GM23338 (cell line): Measurements from ENCODE around the gene BBS1. TPM values are rescaled to one million over a fixed set of nuclear protein-coding genes. Genes with fewer than 3 reads are reported as not detected.

Experiments
- ATAC-seq: fragments of 200-7000 bp; cut with Tn5 transposase; 3 replicates; pipeline ENCODE4 v1.9.1; 2020
- DNase-seq: peaks from one replicate; pipeline ENCODE4 v3.0.0-alpha.2; 2015; ENCODE audit warnings: low spot score
- H2AFZ ChIP-seq: fragments of 200-600 bp; sonication (generic); 2 replicates; pipeline ENCODE4 v1.8.0; 2016; ENCODE audit warnings: antibody characterized with exemption, mild to moderate bottlenecking, moderate library complexity
- H3F3A ChIP-seq: fragments of 200-600 bp; sonication (generic); replicated peaks from 2 replicates; pipeline ENCODE4 v1.8.0; 2017; ENCODE audit warnings: antibody characterized with exemption, mixed run types, low read depth
- H3K27ac ChIP-seq: fragments of 200-600 bp; sonication (generic); 2 replicates; pipeline ENCODE4 v1.6.1; 2016; ENCODE audit warnings: low read depth
- H3K27me3 ChIP-seq: fragments of 200-600 bp; sonication (generic); 2 replicates; pipeline ENCODE4 v1.8.0; 2016; ENCODE audit warnings: mild to moderate bottlenecking, mixed run types, moderate library complexity; ENCODE audit not compliant: insufficient read depth
- H3K36me3 ChIP-seq: fragments of 200-600 bp; sonication (generic); 2 replicates; pipeline ENCODE4 v1.8.0; 2016; ENCODE audit warnings: mild to moderate bottlenecking; ENCODE audit not compliant: insufficient read depth
- H3K4me1 ChIP-seq: fragments of 200-600 bp; sonication (generic); 2 replicates; pipeline ENCODE4 v1.8.0; 2016; ENCODE audit warnings: mild to moderate bottlenecking, moderate library complexity; ENCODE audit not compliant: insufficient read depth
- H3K4me2 ChIP-seq: fragments of 200-600 bp; sonication (generic); 2 replicates; pipeline ENCODE4 v1.7.1; 2017; ENCODE audit warnings: mixed run types
- H3K4me3 ChIP-seq: fragments of 200-600 bp; sonication (generic); 2 replicates; pipeline ENCODE4 v1.6.1; 2016; ENCODE audit warnings: mixed run types
- H3K79me2 ChIP-seq: fragments of 200-600 bp; sonication (generic); replicated peaks from 2 replicates; pipeline ENCODE4 v1.8.0; 2017; ENCODE audit warnings: mild to moderate bottlenecking; ENCODE audit not compliant: insufficient read depth
- H3K9me2 ChIP-seq: fragments of 200-600 bp; sonication (generic); 2 replicates; pipeline ENCODE4 v1.8.0; 2017; ENCODE audit not compliant: insufficient read depth
- H4K20me1 ChIP-seq: fragments of 200-600 bp; sonication (generic); replicated peaks from 2 replicates; pipeline ENCODE4 v1.8.0; 2017; ENCODE audit warnings: mild to moderate bottlenecking; ENCODE audit not compliant: insufficient read depth
- H3K27ac Mint-ChIP-seq: 2 replicates; pipeline ENCODE4 v1.8.0; 2020; ENCODE audit warnings: inconsistent platforms, mild to moderate bottlenecking, moderate library complexity, mixed read lengths
- H3K27me3 Mint-ChIP-seq: 3 replicates; pipeline ENCODE4 v1.8.0; 2022; ENCODE audit warnings: low read depth, mild to moderate bottlenecking, moderate library complexity, mixed read lengths, inconsistent platforms; ENCODE audit not compliant: insufficient read depth, poor library complexity
- H3K36me3 Mint-ChIP-seq: 3 replicates; pipeline ENCODE4 v1.8.0; 2021; ENCODE audit warnings: low read depth, mild to moderate bottlenecking, inconsistent platforms, moderate library complexity, mixed read lengths
- H3K4me1 Mint-ChIP-seq: 3 replicates; pipeline ENCODE4 v1.8.0; 2020; ENCODE audit warnings: mild to moderate bottlenecking, inconsistent platforms, mixed read lengths
- H3K4me3 Mint-ChIP-seq: 3 replicates; pipeline ENCODE4 v1.8.0; 2021; ENCODE audit warnings: moderate library complexity, mild to moderate bottlenecking, inconsistent platforms, mixed read lengths
- H3K9me3 Mint-ChIP-seq: 3 replicates; pipeline ENCODE4 v1.8.0; 2020; ENCODE audit warnings: moderate library complexity, mild to moderate bottlenecking, inconsistent platforms, mixed read lengths
- CREB1 ChIP-seq: fragments of 250-450 bp; sonication (Bioruptor Pico); IDR thresholded peaks from 2 replicates; pipeline ENCODE4 v1.5.0; 2020; ENCODE audit warnings: low read depth, mild to moderate bottlenecking, moderate library complexity
- ETS1 ChIP-seq: IDR thresholded peaks from 2 replicates; pipeline ENCODE4 v1.6.1; 2016; ENCODE audit warnings: antibody characterized with exemption
- EZH2phosphoT487 ChIP-seq: fragments of 200-600 bp; sonication (generic); IDR thresholded peaks from one replicate; pipeline ENCODE4 v1.8.1; 2018; ENCODE audit warnings: antibody characterized with exemption; ENCODE audit not compliant: unreplicated experiment
- NANOG ChIP-seq: IDR thresholded peaks from 2 replicates; pipeline ENCODE4 v1.6.1; 2016; ENCODE audit warnings: antibody characterized with exemption, borderline replicate concordance
- POLR2AphosphoS5 ChIP-seq: IDR thresholded peaks from 2 replicates; pipeline ENCODE4 v1.6.1; 2016; ENCODE audit warnings: antibody characterized with exemption, low read depth
- REST ChIP-seq: IDR thresholded peaks from one replicate; pipeline ENCODE4 v1.6.1; 2018; ENCODE audit warnings: antibody characterized with exemption; ENCODE audit not compliant: unreplicated experiment
- ZNF331 ChIP-seq: fragments of 250-450 bp; sonication (Bioruptor Pico); IDR thresholded peaks from 2 replicates; pipeline ENCODE4 v1.5.0; 2020; ENCODE audit warnings: low read depth, mild to moderate bottlenecking, moderate library complexity
- polyA plus RNA-seq: library from polyadenylated mRNA; unstranded; fragments of >200 nt; fragmentation: Nextera tagmentation; extraction: Ambion mirVana; gene quantifications from 2 replicates; pipeline ENCODE4 v1.2.1, GENCODE V29; 2016
- total RNA-seq: library from RNA; depleted of rRNA; stranded (reverse); fragments of >200 nt; shearing (Covaris generic); gene quantifications from 2 replicates; pipeline ENCODE4 v1.2.3, GENCODE V29; 2014

Gene BBS1
- total and polyA plus RNA-seq, 2 experiments from 2014 or later, result 11.6 to 41.3 TPM

GRCh38 chr11:66564538-66564937 lies 54.1 kb downstream of the BBS1 start:
- Histone ChIP-seq H3K4me1 (peaks cover 4% of the 10 kb centered on the region), H3K27me3 (peaks cover 6% of the 10 kb centered on the region; the same call in 1 of the 2 replicates), H3K27ac (no peak overlapping the region), H4K20me1 (no peaks in the 10 kb centered on the region), H3K4me3 (no peak overlapping the region), H3F3A (peaks cover 6% of the 10 kb centered on the region; the same call in 1 of the 2 replicates), H3K4me2 (no peak overlapping the region), H3K36me3 (no peaks in the 10 kb centered on the region), H3K9me2 (no peaks in the 10 kb centered on the region), H2AFZ (no peak overlapping the region), H3K79me2 (no peaks in the 10 kb centered on the region)
- TF ChIP-seq POLR2AphosphoS5, result no peak
- no peak for TF ChIP-seq ETS1
- no peak for TF ChIP-seq EZH2phosphoT487
- no peak for TF ChIP-seq REST
- TF ChIP-seq CREB1 (CRISPR knock-in tag), result no peak
- Mint-ChIP-seq H3K4me1 (peaks cover 5% of the 10 kb centered on the region; the same call in 1 of the 3 replicates), H3K4me3 (no peak overlapping the region), H3K27me3 (peaks cover 20% of the 10 kb centered on the region), H3K9me3 (peaks cover 6% of the 10 kb centered on the region; the same call in 2 of the 3 replicates), H3K36me3 (peaks cover 8% of the 10 kb centered on the region; the same call in 2 of the 3 replicates), H3K27ac (no peak overlapping the region)
- DNase-seq (no peak), ATAC-seq (no peak)

DNA sequence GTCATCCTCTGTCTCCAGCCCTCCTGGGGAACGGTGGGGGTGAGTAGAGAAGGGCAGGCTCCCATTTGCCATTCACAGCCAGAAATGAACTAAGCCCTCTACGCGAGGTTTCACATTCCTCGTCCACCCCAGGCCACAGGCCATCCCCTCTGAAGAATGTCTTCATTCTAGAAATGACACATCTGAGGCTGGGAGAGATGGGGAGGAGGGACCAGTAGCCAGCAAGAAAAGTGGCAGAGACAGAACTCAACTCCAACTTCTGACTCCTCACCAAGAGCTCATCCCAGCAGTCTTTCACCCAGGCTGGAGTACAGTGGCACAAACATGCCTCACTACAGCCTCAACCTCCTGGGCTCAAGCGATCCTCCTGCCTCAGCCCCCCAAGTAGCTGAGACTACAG lies 54.5 kb downstream of the BBS1 start:
- Histone ChIP-seq H2AFZ (no peak overlapping the region), H3K4me2 (no peak overlapping the region), H3K9me2 (no peaks in the 10 kb centered on the region), H4K20me1 (no peaks in the 10 kb centered on the region), H3K4me3 (no peak overlapping the region), H3K27ac (no peak overlapping the region), H3K36me3 (no peaks in the 10 kb centered on the region), H3K79me2 (no peaks in the 10 kb centered on the region), H3F3A (peaks cover 6% of the 10 kb centered on the region; the same call in 1 of the 2 replicates), H3K4me1 (peaks cover 9% of the 10 kb centered on the region), H3K27me3 (peaks cover 6% of the 10 kb centered on the region; the same call in 1 of the 2 replicates)
- peaks cover 8% of the 10 kb centered on the region; the same call in 2 of the 3 replicates for H3K36me3 Mint-ChIP-seq
- no peak overlapping the region for H3K27ac Mint-ChIP-seq
- H3K27me3 Mint-ChIP-seq, result peaks cover 20% of the 10 kb centered on the region
- peaks cover 8% of the 10 kb centered on the region; the same call in 2 of the 3 replicates for H3K4me1 Mint-ChIP-seq
- H3K9me3 Mint-ChIP-seq, result peaks cover 6% of the 10 kb centered on the region; the same call in 2 of the 3 replicates
- DNase-seq, result no peak
- no peak overlapping the region for H3K4me3 Mint-ChIP-seq
- no peak for ATAC-seq
- TF ChIP-seq NANOG (no peak), REST (no peak), ZNF331 (CRISPR knock-in tag) (no peak)
